Neural cell (in vitro differentiated cells): ENCODE measurements around the gene IL1RAP. TPM values are rescaled to one million over a fixed set of nuclear protein-coding genes. Genes with fewer than 3 reads are reported as not detected.

Source experiments
- H2AFZ ChIP-seq: fragments of 200-600, 300-800 bp; sonication (generic), shearing (Covaris generic); 2 replicates; pipeline ENCODE4 v1.6.0; 2014; ENCODE audit warnings: low read depth, mild to moderate bottlenecking, antibody characterized with exemption, low read length, moderate library complexity
- H3F3A ChIP-seq: fragments of 200-600 bp; shearing (Covaris generic); 2 replicates; pipeline ENCODE4 v1.6.1; 2016; ENCODE audit warnings: mild to moderate bottlenecking, moderate library complexity, mixed read lengths, antibody characterized with exemption, low read length; ENCODE audit not compliant: insufficient read depth, poor library complexity, severe bottlenecking
- H3K27ac ChIP-seq: fragments of 200-600, 300-800 bp; sonication (generic), shearing (Covaris generic); 2 replicates; pipeline ENCODE4 v1.5.1; 2014; ENCODE audit warnings: mild to moderate bottlenecking, low read length, moderate library complexity
- H3K27me3 ChIP-seq: fragments of 300-800, 200-600 bp; sonication (generic), shearing (Covaris generic); 2 replicates; pipeline ENCODE4 v1.6.0; 2014; ENCODE audit warnings: mild to moderate bottlenecking, low read depth, low read length, moderate library complexity; ENCODE audit not compliant: insufficient read depth
- H3K36me3 ChIP-seq: fragments of 300-800, 200-600 bp; sonication (generic), shearing (Covaris generic); 2 replicates; pipeline ENCODE4 v1.5.1; 2014; ENCODE audit warnings: mild to moderate bottlenecking, antibody characterized with exemption, low read length, moderate library complexity; ENCODE audit not compliant: insufficient read depth
- H3K4me2 ChIP-seq: fragments of 300-800, 200-600 bp; sonication (generic), shearing (Covaris generic); 2 replicates; pipeline ENCODE4 v1.6.0; 2014; ENCODE audit warnings: mild to moderate bottlenecking, low read length
- H3K4me3 ChIP-seq: fragments of 300-800, 200-600 bp; sonication (generic), shearing (Covaris generic); 2 replicates; pipeline ENCODE4 v1.5.1; 2014; ENCODE audit warnings: mild to moderate bottlenecking, low read length, moderate library complexity
- H3K79me2 ChIP-seq: fragments of 200-600 bp; shearing (Covaris generic); replicated peaks from 2 replicates; pipeline ENCODE4 v1.6.0; 2014; ENCODE audit warnings: mild to moderate bottlenecking, low read length, moderate library complexity; ENCODE audit not compliant: insufficient read depth
- H3K9ac ChIP-seq: fragments of 300-800, 200-600 bp; sonication (generic), shearing (Covaris generic); 2 replicates; pipeline ENCODE4 v1.6.1; 2016; ENCODE audit warnings: mild to moderate bottlenecking, low read length, mixed read lengths
- H3K9me2 ChIP-seq: fragments of 200-600 bp; shearing (Covaris generic); 2 replicates; pipeline ENCODE4 v1.6.1; 2016; ENCODE audit warnings: mild to moderate bottlenecking, low read length, mixed read lengths; ENCODE audit not compliant: insufficient read depth
- H3K9me3 ChIP-seq: fragments of 200-600, 300-800 bp; sonication (generic), shearing (Covaris generic); 2 replicates; pipeline ENCODE4 v1.6.1; 2016; ENCODE audit warnings: mild to moderate bottlenecking, mixed run types, low read length, moderate library complexity, mixed read lengths
- H4K20me1 ChIP-seq: fragments of 200-600 bp; shearing (Covaris generic); 2 replicates; pipeline ENCODE4 v1.6.1; 2016; ENCODE audit warnings: mild to moderate bottlenecking, mixed run types; ENCODE audit not compliant: insufficient read depth
- EP300 ChIP-seq: fragments of 450-650 bp; conservative IDR thresholded peaks from 2 replicates; pipeline ENCODE4 v1.6.1; 2014; ENCODE audit warnings: antibody characterized with exemption, mild to moderate bottlenecking, moderate library complexity; ENCODE audit not compliant: poor library complexity, severe bottlenecking
- EZH2 ChIP-seq: fragments of 200-600, 300-800 bp; shearing (Covaris generic), sonication (generic); IDR thresholded peaks from 2 replicates; pipeline ENCODE4 v1.6.1; 2014; ENCODE audit warnings: antibody characterized with exemption, low read length, borderline replicate concordance, mild to moderate bottlenecking; ENCODE audit not compliant: insufficient read depth, poor library complexity, severe bottlenecking
- MXI1 ChIP-seq: fragments of 450-650 bp; conservative IDR thresholded peaks from 2 replicates; pipeline ENCODE4 v1.6.1; 2014; ENCODE audit warnings: antibody characterized with exemption, mild to moderate bottlenecking; ENCODE audit not compliant: poor library complexity, severe bottlenecking
- POLR2AphosphoS5 ChIP-seq: IDR thresholded peaks from 2 replicates; pipeline ENCODE4 v1.6.1; 2012
- RAD21 ChIP-seq: fragments of 450-650 bp; conservative IDR thresholded peaks from 2 replicates; pipeline ENCODE4 v1.6.1; 2014; ENCODE audit warnings: antibody characterized with exemption, mild to moderate bottlenecking, moderate library complexity
- SMC3 ChIP-seq: fragments of 450-650 bp; conservative IDR thresholded peaks from 2 replicates; pipeline ENCODE4 v1.6.1; 2014; ENCODE audit warnings: antibody characterized with exemption, mild to moderate bottlenecking, moderate library complexity; ENCODE audit not compliant: poor library complexity
- TAF1 ChIP-seq: IDR thresholded peaks from 2 replicates; pipeline ENCODE4 v1.6.1; 2012; ENCODE audit warnings: low read depth
- polyA plus RNA-seq: library from polyadenylated mRNA; depleted of rRNA; stranded (reverse); fragments of >200 nt; gene quantifications from 2 replicates; pipeline ENCODE4 v1.2.3, GENCODE V29; 2014
- TF ChIP-seq, protein P1 (sequence below): IDR thresholded peaks from 2 replicates; pipeline ENCODE4 v1.6.1; 2012; ENCODE audit warnings: borderline replicate concordance
- TF ChIP-seq, protein P2 (sequence below): fragments of 450-650 bp; IDR thresholded peaks from 2 replicates; pipeline ENCODE4 v1.5.1; 2014; ENCODE audit warnings: antibody characterized with exemption, mild to moderate bottlenecking, moderate library complexity; ENCODE audit not compliant: poor library complexity, severe bottlenecking

IL1RAP gene
- polyA plus RNA-seq, 1 donor from 2014 or later = 24.6 TPM

DNA sequence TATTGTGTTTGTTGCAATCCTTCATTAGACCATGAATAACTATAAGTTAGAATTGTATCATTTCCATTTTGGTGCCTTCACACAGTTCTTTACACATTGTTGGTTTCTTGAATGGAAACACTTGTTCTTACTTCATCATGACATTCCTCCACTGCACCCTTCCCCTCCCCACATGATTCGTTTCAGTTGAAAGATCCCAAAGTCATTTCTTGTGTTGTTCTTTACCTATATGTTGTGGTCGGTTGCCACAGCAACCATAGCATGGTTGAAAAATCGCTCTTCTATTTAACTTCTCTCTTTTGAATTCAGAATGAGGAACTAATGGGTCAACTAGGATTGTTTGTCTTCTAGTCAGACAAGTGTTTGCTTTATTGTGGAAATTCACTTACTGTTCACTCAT, 103.3 kb downstream of the IL1RAP start:
- no peak overlapping the region for H3K4me2 ChIP-seq
- no peaks in the 10 kb centered on the region for H4K20me1 ChIP-seq
- no peaks in the 10 kb centered on the region for H3K27me3 ChIP-seq
- H3K79me2 ChIP-seq = no peaks in the 10 kb centered on the region
- no peaks in the 10 kb centered on the region for H3K36me3 ChIP-seq
- no peak overlapping the region for H3K27ac ChIP-seq
- H3K9me3 ChIP-seq = no peaks in the 10 kb centered on the region
- no peaks in the 10 kb centered on the region for H3K9me2 ChIP-seq
- TF ChIP-seq MXI1 (no peak), EZH2 (no peak), SMC3 (no peak), POLR2AphosphoS5 (no peak), RAD21 (no peak), TAF1 (no peak), EP300 (no peak)
- TF ChIP-seq, protein P1, sequence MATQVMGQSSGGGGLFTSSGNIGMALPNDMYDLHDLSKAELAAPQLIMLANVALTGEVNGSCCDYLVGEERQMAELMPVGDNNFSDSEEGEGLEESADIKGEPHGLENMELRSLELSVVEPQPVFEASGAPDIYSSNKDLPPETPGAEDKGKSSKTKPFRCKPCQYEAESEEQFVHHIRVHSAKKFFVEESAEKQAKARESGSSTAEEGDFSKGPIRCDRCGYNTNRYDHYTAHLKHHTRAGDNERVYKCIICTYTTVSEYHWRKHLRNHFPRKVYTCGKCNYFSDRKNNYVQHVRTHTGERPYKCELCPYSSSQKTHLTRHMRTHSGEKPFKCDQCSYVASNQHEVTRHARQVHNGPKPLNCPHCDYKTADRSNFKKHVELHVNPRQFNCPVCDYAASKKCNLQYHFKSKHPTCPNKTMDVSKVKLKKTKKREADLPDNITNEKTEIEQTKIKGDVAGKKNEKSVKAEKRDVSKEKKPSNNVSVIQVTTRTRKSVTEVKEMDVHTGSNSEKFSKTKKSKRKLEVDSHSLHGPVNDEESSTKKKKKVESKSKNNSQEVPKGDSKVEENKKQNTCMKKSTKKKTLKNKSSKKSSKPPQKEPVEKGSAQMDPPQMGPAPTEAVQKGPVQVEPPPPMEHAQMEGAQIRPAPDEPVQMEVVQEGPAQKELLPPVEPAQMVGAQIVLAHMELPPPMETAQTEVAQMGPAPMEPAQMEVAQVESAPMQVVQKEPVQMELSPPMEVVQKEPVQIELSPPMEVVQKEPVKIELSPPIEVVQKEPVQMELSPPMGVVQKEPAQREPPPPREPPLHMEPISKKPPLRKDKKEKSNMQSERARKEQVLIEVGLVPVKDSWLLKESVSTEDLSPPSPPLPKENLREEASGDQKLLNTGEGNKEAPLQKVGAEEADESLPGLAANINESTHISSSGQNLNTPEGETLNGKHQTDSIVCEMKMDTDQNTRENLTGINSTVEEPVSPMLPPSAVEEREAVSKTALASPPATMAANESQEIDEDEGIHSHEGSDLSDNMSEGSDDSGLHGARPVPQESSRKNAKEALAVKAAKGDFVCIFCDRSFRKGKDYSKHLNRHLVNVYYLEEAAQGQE = no peak
- TF ChIP-seq, protein P2, sequence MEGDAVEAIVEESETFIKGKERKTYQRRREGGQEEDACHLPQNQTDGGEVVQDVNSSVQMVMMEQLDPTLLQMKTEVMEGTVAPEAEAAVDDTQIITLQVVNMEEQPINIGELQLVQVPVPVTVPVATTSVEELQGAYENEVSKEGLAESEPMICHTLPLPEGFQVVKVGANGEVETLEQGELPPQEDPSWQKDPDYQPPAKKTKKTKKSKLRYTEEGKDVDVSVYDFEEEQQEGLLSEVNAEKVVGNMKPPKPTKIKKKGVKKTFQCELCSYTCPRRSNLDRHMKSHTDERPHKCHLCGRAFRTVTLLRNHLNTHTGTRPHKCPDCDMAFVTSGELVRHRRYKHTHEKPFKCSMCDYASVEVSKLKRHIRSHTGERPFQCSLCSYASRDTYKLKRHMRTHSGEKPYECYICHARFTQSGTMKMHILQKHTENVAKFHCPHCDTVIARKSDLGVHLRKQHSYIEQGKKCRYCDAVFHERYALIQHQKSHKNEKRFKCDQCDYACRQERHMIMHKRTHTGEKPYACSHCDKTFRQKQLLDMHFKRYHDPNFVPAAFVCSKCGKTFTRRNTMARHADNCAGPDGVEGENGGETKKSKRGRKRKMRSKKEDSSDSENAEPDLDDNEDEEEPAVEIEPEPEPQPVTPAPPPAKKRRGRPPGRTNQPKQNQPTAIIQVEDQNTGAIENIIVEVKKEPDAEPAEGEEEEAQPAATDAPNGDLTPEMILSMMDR = no peak
- H2AFZ ChIP-seq = no peak overlapping the region
- H3K9ac ChIP-seq = no peak overlapping the region
- H3F3A ChIP-seq = no peaks in the 10 kb centered on the region
- H3K4me3 ChIP-seq = no peak overlapping the region

DNA sequence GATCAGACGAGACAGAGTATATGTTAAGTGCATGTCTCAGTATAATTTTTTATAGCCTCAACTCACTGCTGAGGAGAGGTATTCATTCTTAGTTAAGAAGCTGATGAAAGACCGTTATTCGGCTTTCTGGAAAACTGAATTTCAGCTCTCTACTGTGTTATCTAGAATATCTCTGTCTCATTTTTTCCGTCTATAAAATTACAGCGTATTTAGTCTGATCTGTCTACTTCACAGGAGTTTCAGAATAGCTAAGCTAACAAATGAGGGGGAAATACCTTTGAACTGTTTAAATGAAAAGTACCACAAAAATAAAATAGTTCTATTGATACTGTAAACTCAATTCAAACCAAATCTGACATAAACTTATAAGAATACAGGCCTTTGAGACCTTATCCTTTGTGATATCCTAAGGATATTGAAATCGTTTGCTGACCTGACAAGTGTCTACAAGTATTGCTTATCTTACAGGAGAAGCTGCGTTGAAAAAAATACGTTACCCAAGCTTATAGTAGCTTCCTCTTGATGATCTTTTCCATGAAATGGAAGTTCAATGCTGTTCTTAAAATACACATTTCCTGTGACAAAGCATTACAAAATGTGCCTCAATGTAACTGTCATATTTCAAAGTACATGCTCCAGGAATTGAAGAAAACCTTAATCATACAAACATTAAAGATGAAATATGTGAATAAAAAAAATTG, 104.6 kb downstream of the IL1RAP start:
- Histone ChIP-seq H3K4me3 (no peak overlapping the region), H3F3A (no peaks in the 10 kb centered on the region), H3K27ac (no peak overlapping the region), H3K36me3 (no peaks in the 10 kb centered on the region), H4K20me1 (no peaks in the 10 kb centered on the region), H3K79me2 (no peaks in the 10 kb centered on the region), H3K9me2 (no peaks in the 10 kb centered on the region), H3K9me3 (no peaks in the 10 kb centered on the region), H3K27me3 (no peaks in the 10 kb centered on the region), H3K9ac (no peak overlapping the region), H2AFZ (no peak overlapping the region), H3K4me2 (no peak overlapping the region)
- TF ChIP-seq MXI1 (no peak), POLR2AphosphoS5 (no peak), EP300 (no peak), SMC3 (no peak), RAD21 (no peak)
- TF ChIP-seq, protein P2 = no peak
- TF ChIP-seq, protein P1 = no peak
